Activated CD8-positive, alpha-beta memory T cell treated with anti-CD3 and anti-CD28 coated beads, Interleukin-2, amount 50 U/mL, for 4 hours (primary cell): ENCODE results near the gene KREMEN2.
"Not testable (repeated sequence)": the region's sequence is repeated elsewhere in the genome, so short reads cannot be mapped to it uniquely, and the experiment has no call there.

Source experiments
- DNase-seq: peaks from one replicate; pipeline ENCODE4 v3.0.0-alpha.2; 2020

Gene KREMEN2

GRCh38 chr16:2963723-2964474, at the start of gene KREMEN2:
Gene KREMEN2 (plus strand): TSS chr16:2964275. CDS start chr16:2964521, 246 bp downstream.
- DNase-seq: peak; percentile 54

- DNase-seq: no peak
These were observed 48.7 kb upstream of the KREMEN2 start for GRCh38 chr16:2915196-2915929.

- peak; percentile 69 for DNase-seq
These were observed 44.4 kb upstream of the KREMEN2 start for GRCh38 chr16:2919511-2920255.

GRCh38 chr16:2923481-2923880, 40.6 kb upstream of the KREMEN2 start:
- DNase-seq: no peak

- no peak for DNase-seq
These were observed 38.9 kb upstream of the KREMEN2 start for GRCh38 chr16:2924901-2925755.

GRCh38 chr16:2925951-2926649, 38.0 kb upstream of the KREMEN2 start:
- DNase-seq: no peak

- no peak for DNase-seq
These were observed 37.5 kb upstream of the KREMEN2 start for GRCh38 chr16:2926650-2926999.

GRCh38 chr16:2927010-2927646, 36.9 kb upstream of the KREMEN2 start:
- DNase-seq: peak; percentile 87

- not testable (repeated sequence) for DNase-seq
These were observed 35.9 kb upstream of the KREMEN2 start for GRCh38 chr16:2928151-2928550.

GRCh38 chr16:2928796-2929195, 35.3 kb upstream of the KREMEN2 start:
- DNase-seq: no peak

GRCh38 chr16:2929693-2930092, 34.4 kb upstream of the KREMEN2 start:
- no peak for DNase-seq

GRCh38 chr16:2930236-2930635, 33.8 kb upstream of the KREMEN2 start:
- no peak for DNase-seq

GRCh38 chr16:2931231-2931914, 32.7 kb upstream of the KREMEN2 start:
- not testable (repeated sequence) for DNase-seq

- no peak for DNase-seq
These were observed 30.9 kb upstream of the KREMEN2 start for GRCh38 chr16:2933136-2933535.

- DNase-seq: no peak
These were observed 30.4 kb upstream of the KREMEN2 start for GRCh38 chr16:2933701-2934100.

- DNase-seq: no peak
These were observed 29.6 kb upstream of the KREMEN2 start for GRCh38 chr16:2934450-2934849.

GRCh38 chr16:2936436-2937011, 27.6 kb upstream of the KREMEN2 start:
- no peak for DNase-seq

- DNase-seq: no peak
These were observed 26.9 kb upstream of the KREMEN2 start for GRCh38 chr16:2937170-2937569.

- no peak for DNase-seq
These were observed 25.9 kb upstream of the KREMEN2 start for GRCh38 chr16:2938206-2938605.

GRCh38 chr16:2939968-2940367, 24.1 kb upstream of the KREMEN2 start:
- no peak for DNase-seq

GRCh38 chr16:2942045-2942444, 22.0 kb upstream of the KREMEN2 start:
- no peak for DNase-seq
